GM18858 (cell line): ENCODE results near the gene SLC6A19.
"Not testable (repeated sequence)": the region's sequence is repeated elsewhere in the genome, so short reads cannot be mapped to it uniquely, and the experiment has no call there.

ENCODE experiments used
- ATAC-seq: cut with Tn5 transposase; IDR thresholded peaks from one replicate; pipeline ENCODE4 v1.9.1; 2021; ENCODE audit not compliant: unreplicated experiment

SLC6A19 gene

DNA sequence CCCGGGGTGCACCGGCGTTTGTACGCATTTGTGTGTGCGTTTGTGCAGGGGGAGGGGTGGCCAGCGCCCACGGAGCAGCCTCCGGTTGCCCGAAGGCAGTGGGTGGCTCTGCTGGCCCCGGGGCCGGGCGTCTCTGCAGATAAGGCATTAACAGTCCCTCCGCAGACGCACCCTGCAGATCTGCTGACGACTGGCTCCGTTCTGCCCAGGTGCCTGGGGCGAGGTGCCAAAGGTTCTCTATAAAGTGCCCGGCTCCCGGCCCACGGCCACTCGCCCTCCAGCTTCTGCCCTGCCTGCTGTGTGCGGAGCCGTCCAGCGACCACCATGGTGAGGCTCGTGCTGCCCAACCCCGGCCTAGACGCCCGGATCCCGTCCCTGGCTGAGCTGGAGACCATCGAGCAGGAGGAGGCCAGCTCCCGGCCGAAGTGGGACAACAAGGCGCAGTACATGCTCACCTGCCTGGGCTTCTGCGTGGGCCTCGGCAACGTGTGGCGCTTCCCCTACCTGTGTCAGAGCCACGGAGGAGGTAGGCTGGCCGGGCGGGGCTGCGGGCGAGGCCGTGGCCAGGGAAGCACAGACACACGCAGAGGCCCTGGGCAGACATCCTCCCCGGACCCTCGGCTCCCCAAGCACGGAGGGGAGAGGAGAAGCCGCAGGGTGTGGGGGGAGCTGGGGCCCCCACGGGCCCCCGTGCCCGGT is at the start of gene SLC6A19:
Gene SLC6A19, plus strand, starts transcription at position 269 of the 699 bp plus-strand sequence. Its CDS starts 56 bp downstream, at position 325.
- no peak for ATAC-seq

- peak; percentile 40 for ATAC-seq
Measured at GRCh38 chr5:1152156-1152555, 49.2 kb upstream of the SLC6A19 start.

DNA sequence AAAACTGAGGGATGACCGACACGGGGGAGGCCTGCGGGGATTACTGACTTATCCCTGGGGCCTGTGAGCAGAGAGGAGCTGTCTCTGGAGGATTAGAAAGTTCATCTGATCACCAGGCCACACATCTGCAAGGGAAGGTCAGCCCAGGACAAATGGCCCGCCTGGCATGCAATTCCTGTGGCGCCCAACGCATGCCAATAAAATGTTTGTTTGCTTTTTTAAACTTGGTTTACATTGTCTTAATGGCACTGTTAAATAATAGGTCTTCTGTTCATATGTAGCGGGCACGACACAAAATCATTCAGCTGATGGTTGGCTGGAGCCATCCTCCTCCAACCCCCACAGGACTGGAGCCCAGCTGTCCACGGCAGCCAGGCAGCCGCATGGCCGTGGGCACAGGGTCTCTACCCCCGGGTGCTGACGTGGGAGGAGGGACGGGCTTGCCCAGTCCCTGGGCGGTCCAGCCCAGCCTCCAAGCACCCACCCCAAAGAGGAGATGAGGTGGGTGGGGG is 48.6 kb upstream of the SLC6A19 start:
- no peak for ATAC-seq

DNA sequence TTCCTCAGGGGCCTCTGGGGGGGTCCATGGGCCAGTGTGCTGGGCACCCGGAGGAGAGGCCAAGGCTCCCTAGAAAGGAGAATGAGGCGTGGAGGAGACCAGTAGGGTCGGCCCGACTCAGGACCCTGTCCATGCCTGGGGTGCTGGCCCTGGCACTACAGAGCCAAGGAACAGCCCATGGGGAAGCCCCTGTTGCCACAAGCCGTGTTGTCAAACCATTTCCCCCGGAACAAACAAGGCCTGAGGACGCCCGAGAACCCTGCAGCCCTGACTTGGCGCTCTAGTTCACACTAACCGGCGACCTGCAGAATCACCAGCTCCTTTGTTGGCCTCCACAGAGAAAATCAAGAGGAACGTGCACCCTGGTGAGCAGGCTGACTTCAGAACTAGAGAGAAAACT is 48.0 kb upstream of the SLC6A19 start:
- ATAC-seq: no peak

GRCh38 chr5:1155191-1156032 is 46.0 kb upstream of the SLC6A19 start:
- no peak for ATAC-seq

GRCh38 chr5:1156033-1156753 is 45.2 kb upstream of the SLC6A19 start:
- no peak for ATAC-seq

GRCh38 chr5:1156754-1157460 is 44.5 kb upstream of the SLC6A19 start:
- no peak for ATAC-seq

- ATAC-seq: not testable (repeated sequence)
Measured at GRCh38 chr5:1157461-1157986, 43.9 kb upstream of the SLC6A19 start.

GRCh38 chr5:1158647-1159340 is 42.6 kb upstream of the SLC6A19 start:
- ATAC-seq: no peak

- no peak for ATAC-seq
Measured at GRCh38 chr5:1159341-1159675, 42.1 kb upstream of the SLC6A19 start.

- no peak for ATAC-seq
Measured at GRCh38 chr5:1159774-1160406, 41.5 kb upstream of the SLC6A19 start.

GRCh38 chr5:1161108-1161832 is 40.1 kb upstream of the SLC6A19 start:
- ATAC-seq: no peak

DNA sequence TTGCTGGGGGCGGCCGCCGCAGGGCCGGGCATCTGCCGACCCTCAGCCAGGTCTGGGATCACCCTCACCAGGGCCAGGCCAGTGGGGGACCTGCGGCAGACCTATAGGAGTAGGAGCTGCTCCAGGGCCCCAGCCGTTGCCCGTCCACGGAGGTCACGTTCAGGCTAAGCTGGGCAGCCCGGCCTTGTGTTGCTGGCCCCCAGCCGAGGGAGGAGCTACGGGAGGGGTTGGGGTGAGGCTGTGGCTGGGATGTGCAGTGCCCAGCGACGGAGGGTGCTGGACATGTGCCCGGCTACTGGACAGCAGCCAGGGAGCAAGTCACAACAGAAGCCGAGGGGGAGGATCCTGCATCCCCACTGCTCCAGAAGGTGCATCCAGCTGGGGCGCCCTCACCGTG is 39.6 kb upstream of the SLC6A19 start:
- no peak for ATAC-seq

DNA sequence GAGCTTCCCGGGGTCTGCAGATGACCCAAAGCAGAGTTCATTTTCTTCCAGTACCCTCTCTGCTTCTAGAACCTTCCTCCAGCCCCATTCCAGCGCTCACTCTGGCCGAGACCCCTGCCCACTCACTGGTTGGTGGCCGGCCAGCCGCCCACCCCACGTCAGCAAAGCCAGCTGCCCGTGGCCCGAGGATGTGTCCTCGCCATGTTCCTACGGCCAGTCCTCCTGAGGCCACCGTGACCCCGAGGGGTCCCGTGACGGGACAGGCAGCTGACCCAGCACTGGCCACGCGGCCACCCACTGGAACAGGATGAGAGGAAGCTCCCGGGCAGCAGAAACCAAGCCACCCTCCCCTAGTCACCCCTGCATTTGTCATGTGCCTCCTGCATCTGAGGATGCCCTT is 39.1 kb upstream of the SLC6A19 start:
- ATAC-seq: no peak

DNA sequence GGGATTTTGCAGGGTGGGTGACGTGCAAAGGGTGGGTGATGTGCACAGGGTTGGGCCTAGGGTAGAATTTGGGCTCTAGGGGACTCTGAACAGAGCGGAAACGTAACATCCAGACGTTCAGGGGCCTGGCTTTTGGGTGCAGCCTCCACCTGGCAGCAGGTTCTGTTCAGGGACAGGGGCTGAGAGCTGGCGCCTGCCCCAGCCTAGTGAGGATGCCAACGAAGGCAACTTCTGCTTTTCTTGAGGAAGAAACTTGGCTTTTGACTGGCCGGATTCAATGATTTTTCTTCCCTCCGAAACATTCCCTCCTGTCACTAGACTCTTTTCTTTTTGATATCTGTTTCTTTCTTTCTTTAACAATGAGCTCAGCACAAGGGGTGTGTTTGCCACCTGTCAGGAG is 38.6 kb upstream of the SLC6A19 start:
- no peak for ATAC-seq

DNA sequence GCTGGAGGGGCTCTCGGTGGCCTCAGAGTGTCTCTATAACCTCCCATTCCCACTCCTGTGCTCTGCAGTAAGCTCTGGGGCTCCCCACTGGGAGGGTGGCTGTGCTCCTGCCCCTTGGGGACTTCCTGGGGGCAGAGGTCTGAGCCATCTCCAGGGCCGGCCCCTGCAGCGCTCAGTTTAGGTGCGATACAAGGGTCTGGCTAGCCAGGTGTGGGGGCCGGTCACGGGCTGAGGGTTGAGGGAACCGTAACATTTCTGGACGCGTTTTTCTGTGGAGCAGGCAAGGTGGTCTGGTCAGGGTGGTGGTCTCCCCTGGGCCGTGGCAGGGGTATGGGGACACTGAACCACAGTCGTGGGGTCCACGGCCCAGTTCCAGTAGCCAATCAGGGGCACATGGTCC is 38.0 kb upstream of the SLC6A19 start:
- ATAC-seq: no peak

GRCh38 chr5:1163879-1164278 is 37.5 kb upstream of the SLC6A19 start:
- no peak for ATAC-seq

- ATAC-seq: no peak
Measured at GRCh38 chr5:1164696-1165630, 36.4 kb upstream of the SLC6A19 start.
